ENCODE results near the gene POLR1A.

Gene POLR1A

GRCh38 chr2:86105252-86105968 lies at the start of gene POLR1A:
TSS of gene POLR1A (minus strand) at chr2:86105886. CDS start at chr2:86105776, 110 bp downstream.
- DNase-seq (ENCODE audit: low read depth in 2 of 2, low spot score in 1 of 2) = peak; percentile 64 to 69

- no peak for DNase-seq (ENCODE audit: low read depth in 2 of 2, low spot score in 1 of 2)
Observed at GRCh38 chr2:86150502-86150901, 44.8 kb upstream of the POLR1A start.

GRCh38 chr2:86147793-86148192 lies 42.1 kb upstream of the POLR1A start:
- no peak for DNase-seq (ENCODE audit: low read depth in 2 of 2, low spot score in 1 of 2)

- no peak for DNase-seq (ENCODE audit: low read depth in 2 of 2, low spot score in 1 of 2)
Observed at GRCh38 chr2:86143926-86144685, 38.4 kb upstream of the POLR1A start.

- DNase-seq (ENCODE audit: low read depth in 2 of 2, low spot score in 1 of 2) = no peak
Observed at GRCh38 chr2:86143307-86143706, 37.6 kb upstream of the POLR1A start.

GRCh38 chr2:86142436-86143257 lies 37.0 kb upstream of the POLR1A start:
- DNase-seq (ENCODE audit: low read depth in 2 of 2, low spot score in 1 of 2) = no peak

GRCh38 chr2:86140969-86141392 lies 35.3 kb upstream of the POLR1A start:
- DNase-seq (ENCODE audit: low read depth in 2 of 2, low spot score in 1 of 2) = no peak

- DNase-seq (ENCODE audit: low read depth in 2 of 2, low spot score in 1 of 2) = no peak
Observed at GRCh38 chr2:86139981-86140380, 34.3 kb upstream of the POLR1A start.

GRCh38 chr2:86138736-86139625 lies 33.3 kb upstream of the POLR1A start:
- no peak for DNase-seq (ENCODE audit: low read depth in 2 of 2, low spot score in 1 of 2)

GRCh38 chr2:86136141-86136540 lies 30.5 kb upstream of the POLR1A start:
- DNase-seq (ENCODE audit: low read depth in 2 of 2, low spot score in 1 of 2) = no peak

- DNase-seq (ENCODE audit: low read depth in 2 of 2, low spot score in 1 of 2) = no peak
Observed at GRCh38 chr2:86135653-86136052, 30.0 kb upstream of the POLR1A start.

- DNase-seq (ENCODE audit: low read depth in 2 of 2, low spot score in 1 of 2) = no peak
Observed at GRCh38 chr2:86134709-86135108, 29.0 kb upstream of the POLR1A start.

- DNase-seq (ENCODE audit: low read depth in 2 of 2, low spot score in 1 of 2) = no peak
Observed at GRCh38 chr2:86124683-86125082, 19.0 kb upstream of the POLR1A start.

GRCh38 chr2:86123328-86123925 lies 17.7 kb upstream of the POLR1A start:
- no peak for DNase-seq (ENCODE audit: low read depth in 2 of 2, low spot score in 1 of 2)

- DNase-seq (ENCODE audit: low read depth in 2 of 2, low spot score in 1 of 2) = no peak
Observed at GRCh38 chr2:86118130-86118529, 12.4 kb upstream of the POLR1A start.

GRCh38 chr2:86107031-86107430 lies 1.3 kb upstream of the POLR1A start:
- DNase-seq (ENCODE audit: low read depth in 2 of 2, low spot score in 1 of 2) = no peak

GRCh38 chr2:86105969-86106945 lies 571 bp upstream of the POLR1A start, which contains the start of gene PTCD3:
TSS of gene PTCD3 (plus strand) at chr2:86106235. CDS start at chr2:86106248, 13 bp downstream.
- peak; percentile 89 to 93 for DNase-seq (ENCODE audit: low read depth in 2 of 2, low spot score in 1 of 2)

- DNase-seq (ENCODE audit: low read depth in 2 of 2, low spot score in 1 of 2) = no peak
Observed at GRCh38 chr2:86102157-86102556, 3.5 kb downstream of the POLR1A start.

- no peak for DNase-seq (ENCODE audit: low read depth in 2 of 2, low spot score in 1 of 2)
Observed at GRCh38 chr2:86097913-86098312, 7.8 kb downstream of the POLR1A start.
